Ascending aorta (tissue), 2 donors: ENCODE data around the gene ADIG. TPM values are rescaled to one million over a fixed set of nuclear protein-coding genes. Genes with fewer than 3 reads are reported as not detected.

Experiments used
- DNase-seq, 2 donors: peaks; one replicate each; pipeline ENCODE4 v3.0.0-alpha.2; 2019; ENCODE audit warnings: low spot score in 2 of 2
- H3K27ac ChIP-seq, 2 donors: fragments of 200-600 bp; sonication (generic); one replicate each; pipeline ENCODE4 v1.5.1; 2016 to 2017; ENCODE audit warnings: mild to moderate bottlenecking in 1 of 2
- H3K27me3 ChIP-seq: fragments of 200-600 bp; sonication (generic); one replicate; pipeline ENCODE4 v1.5.1; 2017
- H3K36me3 ChIP-seq, 2 donors: fragments of 200-600 bp; sonication (generic); one replicate each; pipeline ENCODE4 v1.5.1; 2016
- H3K4me1 ChIP-seq, 2 donors: fragments of 200-600 bp; sonication (generic); one replicate each; pipeline ENCODE4 v1.5.1; 2016 to 2017; ENCODE audit warnings: mild to moderate bottlenecking in 1 of 2
- H3K4me3 ChIP-seq, 2 donors: fragments of 200-600 bp; sonication (generic); one replicate each; pipeline ENCODE4 v1.5.1; 2016 to 2017; ENCODE audit warnings: mild to moderate bottlenecking in 1 of 2
- H3K9me3 ChIP-seq, 2 donors: fragments of 200-600 bp; sonication (generic); one replicate each; pipeline ENCODE4 v1.5.1; 2016
- intact Hi-C: fragments of 100-400 bp; cut with DNase I; formaldehyde crosslinking; loops from one replicate; pipeline ENCODE4 v1.15.1; 2023
- total RNA-seq: library from RNA; depleted of rRNA; stranded (reverse); fragments of >200 nt; gene quantifications from one replicate; pipeline ENCODE4 v1.1.0, GENCODE V29; 2016
- TF ChIP-seq, protein P1 (sequence below), 3 experiments: fragments of 200-600 bp in 2 of 3; fragments of 450-650 bp in 1 of 3; sonication (generic) in 2 of 3; IDR thresholded peaks; one replicate each; pipeline ENCODE4 v1.5.1; 2016 to 2019; ENCODE audit warnings: antibody characterized with exemption in 3 of 3, mild to moderate bottlenecking in 1 of 3, moderate library complexity in 1 of 3

The ADIG gene
- total RNA-seq, 1 donor from 2014 or later, result not detected

DNA sequence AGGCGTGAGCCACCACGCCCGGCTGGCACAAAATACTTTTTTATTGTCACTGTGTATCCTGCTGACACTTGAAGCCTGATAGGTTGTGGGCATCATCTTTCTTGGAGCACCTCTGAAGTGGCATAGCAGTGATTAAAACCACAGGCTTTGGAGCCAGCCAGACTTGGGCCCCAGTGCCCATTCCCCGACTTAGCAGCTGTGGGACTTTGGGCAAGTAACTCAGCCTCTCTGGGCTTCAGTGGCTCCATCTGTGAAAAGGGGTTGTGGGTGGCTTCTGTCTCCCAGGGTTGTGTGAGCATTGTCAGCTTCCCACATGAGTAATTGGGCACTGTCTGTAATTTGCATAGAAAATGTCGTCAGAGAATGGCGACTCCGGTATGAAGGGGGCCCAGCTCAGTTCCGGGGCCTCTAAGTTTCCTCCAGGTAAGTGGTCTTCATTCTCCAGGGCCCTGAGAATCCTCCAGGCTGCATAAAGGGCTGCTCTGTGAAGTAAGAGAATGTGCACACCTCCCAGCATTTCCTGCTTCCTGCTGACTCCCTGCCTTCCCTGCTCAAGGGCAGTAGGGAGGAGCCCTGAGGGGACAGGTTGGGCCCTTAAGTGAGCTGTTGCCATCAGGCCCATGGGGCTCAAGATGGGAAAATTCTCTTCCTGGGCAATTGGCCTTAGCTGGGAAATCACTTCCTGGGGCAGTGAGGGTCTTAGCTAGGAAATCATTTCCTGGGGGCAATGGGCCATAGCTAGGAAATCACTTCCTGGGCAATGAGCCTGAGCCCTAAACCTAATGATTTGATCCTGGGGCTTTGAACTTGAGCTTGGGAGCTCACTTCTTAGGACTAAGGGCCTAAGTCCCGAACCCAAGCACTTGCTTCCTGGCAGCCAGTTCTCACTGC, 47.8 kb downstream of the ADIG start:
- H3K4me3 ChIP-seq, result no peak overlapping the region
- intact Hi-C loops, result no loop called here
- no peaks in the 10 kb centered on the region for H3K36me3 ChIP-seq
- no peaks in the 10 kb centered on the region for H3K4me1 ChIP-seq
- H3K9me3 ChIP-seq, result no peaks in the 10 kb centered on the region
- H3K27ac ChIP-seq, result no peak overlapping the region
- H3K27me3 ChIP-seq, result no peaks in the 10 kb centered on the region
- TF ChIP-seq, protein P1, sequence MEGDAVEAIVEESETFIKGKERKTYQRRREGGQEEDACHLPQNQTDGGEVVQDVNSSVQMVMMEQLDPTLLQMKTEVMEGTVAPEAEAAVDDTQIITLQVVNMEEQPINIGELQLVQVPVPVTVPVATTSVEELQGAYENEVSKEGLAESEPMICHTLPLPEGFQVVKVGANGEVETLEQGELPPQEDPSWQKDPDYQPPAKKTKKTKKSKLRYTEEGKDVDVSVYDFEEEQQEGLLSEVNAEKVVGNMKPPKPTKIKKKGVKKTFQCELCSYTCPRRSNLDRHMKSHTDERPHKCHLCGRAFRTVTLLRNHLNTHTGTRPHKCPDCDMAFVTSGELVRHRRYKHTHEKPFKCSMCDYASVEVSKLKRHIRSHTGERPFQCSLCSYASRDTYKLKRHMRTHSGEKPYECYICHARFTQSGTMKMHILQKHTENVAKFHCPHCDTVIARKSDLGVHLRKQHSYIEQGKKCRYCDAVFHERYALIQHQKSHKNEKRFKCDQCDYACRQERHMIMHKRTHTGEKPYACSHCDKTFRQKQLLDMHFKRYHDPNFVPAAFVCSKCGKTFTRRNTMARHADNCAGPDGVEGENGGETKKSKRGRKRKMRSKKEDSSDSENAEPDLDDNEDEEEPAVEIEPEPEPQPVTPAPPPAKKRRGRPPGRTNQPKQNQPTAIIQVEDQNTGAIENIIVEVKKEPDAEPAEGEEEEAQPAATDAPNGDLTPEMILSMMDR (IDR thresholded peaks at IDR 0.05), result no peak
- DNase-seq, result no peak

DNA sequence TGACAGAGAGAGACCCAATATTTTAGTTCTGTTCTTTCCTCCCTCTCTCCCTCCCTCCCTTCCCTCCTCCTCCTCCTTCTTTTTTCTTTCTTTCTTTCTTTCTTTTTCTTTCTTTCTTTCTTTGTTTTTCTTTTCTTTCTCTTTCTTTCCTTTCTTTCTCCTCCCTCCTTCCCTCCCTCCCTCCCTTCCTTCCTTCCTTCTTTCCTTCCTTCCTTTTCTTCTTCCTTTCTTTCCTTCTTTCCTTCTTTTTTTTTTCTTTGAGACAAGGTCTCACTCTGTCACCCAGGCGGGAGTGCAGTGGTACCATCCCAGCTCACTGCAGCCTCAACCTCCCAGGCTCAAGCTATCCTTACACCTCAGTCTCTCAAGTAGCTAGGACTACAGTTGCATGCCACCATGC, 49.0 kb downstream of the ADIG start:
- H3K36me3 ChIP-seq, result no peaks in the 10 kb centered on the region
- no peaks in the 10 kb centered on the region for H3K27me3 ChIP-seq
- no peak for DNase-seq
- H3K9me3 ChIP-seq, result no peaks in the 10 kb centered on the region
- no peak overlapping the region for H3K27ac ChIP-seq
- TF ChIP-seq, protein P1 (IDR thresholded peaks at IDR 0.05), result no peak
- no peaks in the 10 kb centered on the region for H3K4me1 ChIP-seq
- intact Hi-C loops, result no loop called here
- H3K4me3 ChIP-seq, result no peak overlapping the region

DNA sequence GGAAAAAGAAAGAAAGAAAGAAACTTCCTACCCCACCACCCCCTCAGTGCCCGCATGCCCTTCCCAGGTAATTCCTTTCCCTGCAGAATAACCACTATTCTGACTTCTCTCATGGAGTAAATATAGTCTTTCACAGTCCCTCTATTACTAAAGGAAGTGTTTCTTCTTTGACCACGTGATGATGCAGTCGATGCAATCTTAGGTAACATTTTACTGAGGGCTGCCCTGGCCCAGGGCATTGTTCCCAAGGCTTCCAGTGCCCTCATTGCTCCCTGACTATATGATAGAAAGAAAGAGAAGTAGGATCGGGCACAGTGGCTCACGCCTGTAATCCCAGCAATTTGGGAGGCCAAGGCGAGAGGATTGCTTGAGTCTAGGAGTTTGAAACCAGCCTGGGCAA, 49.7 kb downstream of the ADIG start:
- Histone ChIP-seq H3K36me3 (no peaks in the 10 kb centered on the region), H3K27me3 (no peaks in the 10 kb centered on the region)
- intact Hi-C loops, result no loop called here

DNA sequence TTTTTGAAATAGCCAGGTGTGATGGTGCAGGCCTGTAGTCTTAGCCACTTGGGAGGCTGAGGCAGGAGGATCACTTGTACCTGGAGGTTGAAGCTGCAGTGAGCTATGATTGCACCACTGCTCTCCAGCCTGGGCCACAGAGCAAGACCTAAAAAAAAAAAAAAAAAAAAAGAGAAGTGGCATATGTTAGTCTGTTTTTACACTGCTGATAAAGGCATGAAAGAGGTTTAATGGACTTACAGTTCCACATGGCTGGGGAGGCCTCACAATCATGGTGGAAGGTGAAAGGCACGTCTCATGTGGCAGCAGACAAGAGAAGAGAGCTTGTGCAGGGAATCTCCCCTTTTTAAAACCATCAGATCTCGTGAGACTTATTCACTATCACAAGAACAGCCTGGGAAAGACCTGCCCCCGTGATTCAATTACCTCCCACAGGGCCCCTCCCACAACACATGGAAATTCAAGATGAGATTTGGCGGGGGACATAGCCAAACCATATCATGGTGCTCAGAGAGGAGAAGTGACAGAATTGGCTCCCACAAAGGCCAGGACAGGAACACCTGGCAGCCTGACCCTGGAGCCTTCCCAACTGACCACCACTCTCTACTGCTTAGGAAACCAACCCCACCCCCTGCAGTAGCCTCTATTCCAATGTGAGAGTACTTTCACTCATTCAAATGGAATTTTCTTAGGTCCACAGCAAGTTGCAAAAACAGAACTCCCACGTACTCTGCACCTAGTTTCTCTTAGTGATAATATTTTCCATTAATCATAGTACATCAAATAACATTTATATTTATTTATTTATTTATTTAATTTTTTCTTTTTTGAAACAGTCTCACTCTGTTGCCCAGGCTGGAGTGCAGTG, 50.4 kb downstream of the ADIG start:
- Histone ChIP-seq H3K36me3 (no peaks in the 10 kb centered on the region), H3K9me3 (no peaks in the 10 kb centered on the region), H3K4me3 (no peak overlapping the region), H3K4me1 (no peaks in the 10 kb centered on the region), H3K27me3 (no peaks in the 10 kb centered on the region), H3K27ac (no peak overlapping the region)
- intact Hi-C loops, result no loop called here
- DNase-seq, result no peak
- TF ChIP-seq, protein P1 (IDR thresholded peaks at IDR 0.05), result no peak

More for the DNA sequence above, 49.7 kb downstream of the ADIG start:
- Histone ChIP-seq H3K4me3 (no peak overlapping the region), H3K9me3 (no peaks in the 10 kb centered on the region), H3K27ac (no peak overlapping the region), H3K4me1 (no peaks in the 10 kb centered on the region)
- TF ChIP-seq, protein P1 (IDR thresholded peaks at IDR 0.05), result no peak
- DNase-seq, result no peak

DNA sequence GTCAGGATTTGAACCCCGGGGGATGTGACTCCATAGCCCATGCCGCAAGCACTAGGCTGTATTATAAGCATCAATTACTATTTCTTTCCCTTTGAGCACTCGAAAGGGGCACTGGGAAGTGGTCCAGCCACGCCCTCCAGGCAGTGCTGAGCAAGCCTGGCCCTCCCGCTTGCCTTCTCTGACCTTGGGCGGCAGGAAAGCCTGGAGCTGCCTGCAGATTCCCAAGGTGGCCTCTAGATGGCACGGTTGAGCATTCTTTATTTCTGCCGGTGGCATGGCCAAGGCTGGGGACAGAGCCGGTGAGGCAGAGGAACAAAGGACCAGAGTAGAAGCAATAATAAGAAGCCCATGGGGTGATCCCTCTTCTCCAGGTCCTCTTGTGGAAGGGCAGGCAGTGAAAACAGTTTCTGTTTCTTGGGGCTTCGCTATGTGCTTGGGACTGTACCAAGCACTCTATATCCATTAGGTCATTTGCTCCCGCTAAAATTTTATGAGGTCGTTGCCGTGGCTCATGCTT, 52.6 kb downstream of the ADIG start:
- H3K36me3 ChIP-seq, result no peaks in the 10 kb centered on the region

More for the DNA sequence above, 52.6 kb downstream of the ADIG start:
- no peaks in the 10 kb centered on the region for H3K9me3 ChIP-seq
- no peak overlapping the region for H3K4me3 ChIP-seq
- intact Hi-C loops, result no loop called here
- no peaks in the 10 kb centered on the region for H3K27me3 ChIP-seq
- H3K4me1 ChIP-seq, result no peaks in the 10 kb centered on the region
- TF ChIP-seq, protein P1 (IDR thresholded peaks at IDR 0.05), result peak in 2 of 3 experiments; percentile 82 to 83
- H3K27ac ChIP-seq, result no peak overlapping the region
- no peak for DNase-seq
